Measurements from ENCODE around the gene AGBL1.

AGBL1 gene

DNA sequence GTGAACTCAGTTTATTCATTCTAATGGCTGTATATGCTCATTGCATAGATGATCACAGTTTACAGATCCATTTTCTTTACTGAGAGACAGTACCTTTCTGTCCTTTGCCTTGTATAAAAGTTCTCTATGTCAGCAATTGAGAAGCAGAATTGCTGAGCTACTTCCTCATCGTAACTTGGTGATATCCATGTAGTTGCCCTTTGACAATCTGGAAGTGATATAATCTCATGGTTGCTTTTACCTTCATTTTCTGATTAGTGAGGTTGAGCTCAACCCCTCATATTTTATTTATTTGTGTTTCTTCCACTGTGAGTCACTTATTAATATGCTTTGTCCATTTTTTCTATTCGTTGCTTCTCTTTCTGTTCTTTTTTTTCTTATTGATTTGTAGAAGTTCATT lies 696.5 kb downstream of the AGBL1 start:
- no peaks in the 10 kb centered on the region for H3K36me3 Mint-ChIP-seq (ENCODE audit: low read depth)
- peaks cover 14% of the 10 kb centered on the region for H3K9me3 Mint-ChIP-seq

DNA sequence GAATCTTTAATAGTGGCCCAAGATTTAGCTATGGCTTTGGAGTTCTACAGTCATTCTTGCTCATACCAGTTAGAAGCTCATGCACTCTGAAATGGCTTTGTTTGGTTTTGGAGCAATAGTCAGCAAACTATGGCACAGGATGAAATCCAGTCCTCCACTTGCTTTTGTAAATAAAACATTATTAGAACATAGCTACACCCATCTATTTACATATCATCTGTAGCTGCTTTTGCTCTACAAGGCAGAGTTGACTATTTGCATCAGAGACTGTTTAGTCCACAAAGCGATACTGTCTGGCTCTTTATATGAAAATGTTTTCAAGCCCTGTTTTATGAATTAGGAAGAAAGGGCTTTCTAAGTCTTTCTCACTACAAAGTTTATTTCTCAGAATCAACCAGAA lies 716.9 kb downstream of the AGBL1 start:
- no peak overlapping the region for H3K27ac Mint-ChIP-seq
- TF ChIP-seq, protein P1, sequence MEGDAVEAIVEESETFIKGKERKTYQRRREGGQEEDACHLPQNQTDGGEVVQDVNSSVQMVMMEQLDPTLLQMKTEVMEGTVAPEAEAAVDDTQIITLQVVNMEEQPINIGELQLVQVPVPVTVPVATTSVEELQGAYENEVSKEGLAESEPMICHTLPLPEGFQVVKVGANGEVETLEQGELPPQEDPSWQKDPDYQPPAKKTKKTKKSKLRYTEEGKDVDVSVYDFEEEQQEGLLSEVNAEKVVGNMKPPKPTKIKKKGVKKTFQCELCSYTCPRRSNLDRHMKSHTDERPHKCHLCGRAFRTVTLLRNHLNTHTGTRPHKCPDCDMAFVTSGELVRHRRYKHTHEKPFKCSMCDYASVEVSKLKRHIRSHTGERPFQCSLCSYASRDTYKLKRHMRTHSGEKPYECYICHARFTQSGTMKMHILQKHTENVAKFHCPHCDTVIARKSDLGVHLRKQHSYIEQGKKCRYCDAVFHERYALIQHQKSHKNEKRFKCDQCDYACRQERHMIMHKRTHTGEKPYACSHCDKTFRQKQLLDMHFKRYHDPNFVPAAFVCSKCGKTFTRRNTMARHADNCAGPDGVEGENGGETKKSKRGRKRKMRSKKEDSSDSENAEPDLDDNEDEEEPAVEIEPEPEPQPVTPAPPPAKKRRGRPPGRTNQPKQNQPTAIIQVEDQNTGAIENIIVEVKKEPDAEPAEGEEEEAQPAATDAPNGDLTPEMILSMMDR (IDR thresholded peaks at IDR 0.05): no peak
- H3K4me3 Mint-ChIP-seq: no peak overlapping the region
- no peaks in the 10 kb centered on the region for H3K27me3 Mint-ChIP-seq (ENCODE audit: low read depth, poor library complexity)
- H3K4me1 Mint-ChIP-seq: peaks cover 5% of the 10 kb centered on the region
- H3K9me3 Mint-ChIP-seq: no peaks in the 10 kb centered on the region
- no peak for DNase-seq
- H3K36me3 Mint-ChIP-seq (ENCODE audit: low read depth): no peaks in the 10 kb centered on the region

More for the DNA sequence above, 696.5 kb downstream of the AGBL1 start:
- peaks cover 5% of the 10 kb centered on the region for H3K4me1 Mint-ChIP-seq
- DNase-seq: no peak
- no peaks in the 10 kb centered on the region for H3K27me3 Mint-ChIP-seq (ENCODE audit: low read depth, poor library complexity)
- H3K27ac Mint-ChIP-seq: no peak overlapping the region
- TF ChIP-seq, protein P1 (IDR thresholded peaks at IDR 0.05): no peak
- H3K4me3 Mint-ChIP-seq: no peak overlapping the region

DNA sequence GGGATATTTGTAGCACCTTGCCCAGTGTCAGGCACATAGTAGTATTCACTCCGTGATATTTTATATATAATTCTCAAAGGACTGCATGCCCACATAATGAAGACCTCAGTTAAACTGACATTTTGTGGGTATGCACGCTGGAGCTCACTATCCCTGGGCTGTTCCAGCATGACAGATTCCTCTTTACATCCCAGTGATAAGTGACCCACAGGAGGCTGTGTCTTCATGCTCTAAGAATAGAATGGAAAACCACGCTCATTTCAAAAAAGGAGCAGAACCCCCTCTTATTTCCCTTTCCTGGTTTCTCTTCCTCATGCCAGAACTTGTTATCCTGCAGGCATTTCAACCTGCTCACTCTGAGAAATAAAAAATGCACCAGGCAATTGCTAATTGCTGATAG lies 717.5 kb downstream of the AGBL1 start:
- H3K9me3 Mint-ChIP-seq: no peaks in the 10 kb centered on the region
- no peak overlapping the region for H3K4me3 Mint-ChIP-seq
- peaks cover 5% of the 10 kb centered on the region for H3K4me1 Mint-ChIP-seq
- no peaks in the 10 kb centered on the region for H3K36me3 Mint-ChIP-seq (ENCODE audit: low read depth)
- TF ChIP-seq, protein P1 (IDR thresholded peaks at IDR 0.05): no peak
- H3K27me3 Mint-ChIP-seq (ENCODE audit: low read depth, poor library complexity): no peaks in the 10 kb centered on the region
- no peak overlapping the region for H3K27ac Mint-ChIP-seq
- DNase-seq: no peak

DNA sequence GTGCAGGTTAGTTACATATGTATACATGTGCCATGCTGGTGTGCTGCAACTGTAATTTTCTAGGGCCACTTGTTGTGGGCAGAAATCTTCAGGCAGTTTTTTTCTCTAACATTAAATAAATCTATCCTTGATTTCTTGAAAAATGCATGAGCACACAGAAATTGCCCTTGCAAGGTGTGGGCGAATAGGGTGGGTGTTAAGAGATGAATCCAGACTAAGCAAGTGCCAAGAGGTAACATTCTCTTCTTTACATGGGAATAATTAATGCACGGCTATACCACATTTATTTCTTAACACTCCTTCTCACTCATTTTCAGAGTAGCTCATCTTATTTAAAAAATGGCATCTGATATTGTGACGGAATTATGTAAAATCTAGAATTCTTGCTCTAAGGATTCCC lies 719.6 kb downstream of the AGBL1 start:
- H3K27me3 Mint-ChIP-seq (ENCODE audit: low read depth, poor library complexity): no peaks in the 10 kb centered on the region
- H3K9me3 Mint-ChIP-seq: no peaks in the 10 kb centered on the region
- no peak for DNase-seq
- peaks cover 5% of the 10 kb centered on the region for H3K4me1 Mint-ChIP-seq
- no peak overlapping the region for H3K27ac Mint-ChIP-seq
- no peak overlapping the region for H3K4me3 Mint-ChIP-seq
- H3K36me3 Mint-ChIP-seq (ENCODE audit: low read depth): no peaks in the 10 kb centered on the region
- TF ChIP-seq, protein P1 (IDR thresholded peaks at IDR 0.05): no peak

DNA sequence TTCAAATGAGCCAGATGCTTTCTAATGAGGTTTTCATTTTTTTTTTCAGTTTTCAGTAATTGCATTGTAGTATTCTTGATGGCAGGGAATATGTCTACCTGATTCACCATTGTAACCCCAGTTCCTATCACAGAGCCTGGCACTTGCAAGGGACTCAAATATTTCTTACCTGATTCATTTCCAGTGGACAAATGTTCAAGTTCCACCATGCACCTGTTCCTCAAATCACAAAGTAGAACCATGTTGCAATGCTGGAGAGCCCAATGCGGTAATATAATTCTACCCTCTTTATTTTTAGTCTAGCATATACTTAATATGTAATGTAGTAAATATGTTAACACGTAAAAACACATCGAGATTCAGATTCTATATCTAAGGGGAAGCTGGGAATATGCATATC lies 722.6 kb downstream of the AGBL1 start:
- no peak for DNase-seq
- no peaks in the 10 kb centered on the region for H3K36me3 Mint-ChIP-seq (ENCODE audit: low read depth)
- no peak overlapping the region for H3K4me3 Mint-ChIP-seq
- H3K27ac Mint-ChIP-seq: no peak overlapping the region
- no peaks in the 10 kb centered on the region for H3K9me3 Mint-ChIP-seq
- peaks cover 4% of the 10 kb centered on the region for H3K4me1 Mint-ChIP-seq
- TF ChIP-seq, protein P1 (IDR thresholded peaks at IDR 0.05): no peak
- peaks cover 4% of the 10 kb centered on the region for H3K27me3 Mint-ChIP-seq (ENCODE audit: low read depth, poor library complexity)

DNA sequence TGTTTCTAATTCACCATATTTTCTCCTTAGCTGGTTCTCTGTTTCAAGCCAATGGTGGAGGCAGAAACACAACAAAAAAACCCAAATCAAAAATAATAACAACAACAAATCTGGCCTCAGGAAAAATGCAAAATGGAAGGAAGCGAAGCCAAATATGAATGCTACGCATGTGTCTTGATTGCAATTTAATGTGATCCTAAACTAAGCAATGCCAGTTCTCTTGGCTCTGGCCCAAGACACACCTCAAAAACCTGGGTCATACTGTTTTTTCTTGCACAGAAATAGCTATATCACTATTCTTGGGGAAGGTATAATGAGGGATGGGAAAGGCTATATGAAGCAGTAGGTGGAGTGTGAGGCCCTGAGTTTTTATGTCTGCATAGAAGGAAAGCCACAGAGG lies 724.7 kb downstream of the AGBL1 start:
- no peak for DNase-seq
- TF ChIP-seq, protein P1 (IDR thresholded peaks at IDR 0.05): no peak
- Mint-ChIP-seq H3K4me3 (no peak overlapping the region), H3K27me3 (ENCODE audit: low read depth, poor library complexity) (peaks cover 11% of the 10 kb centered on the region), H3K4me1 (no peaks in the 10 kb centered on the region), H3K9me3 (no peaks in the 10 kb centered on the region), H3K27ac (no peak overlapping the region), H3K36me3 (ENCODE audit: low read depth) (no peaks in the 10 kb centered on the region)

Measured in nephron progenitor cell (in vitro differentiated cells).